Calu3 (cell line): Measurements from ENCODE around the gene SETD7. TPM values are rescaled to one million over a fixed set of nuclear protein-coding genes. Genes with fewer than 3 reads are reported as not detected.

Source experiments
- BruUV-seq: library from RNA; stranded (reverse); fragments of 400-500 nt; replicated peaks from 2 replicates; lab custom pipeline; 2021; lab: Mats Ljungman, UMichigan
- CTCF ChIA-PET: fragments of 300-600 bp; sonication (Branson Sonifier 250); formaldehyde crosslinking; loops from one replicate; lab custom pipeline; 2022; ENCODE audit warnings: antibody characterized with exemption; lab: Charles Lee
- DNase-seq: peaks from one replicate; pipeline ENCODE4 v3.0.0; 2022
- H3K27ac Mint-ChIP-seq: one replicate; pipeline ENCODE4 v1.8.0; 2022; ENCODE audit warnings: mixed read lengths; ENCODE audit not compliant: unreplicated experiment
- H3K27me3 Mint-ChIP-seq: one replicate; pipeline ENCODE4 v1.8.0; 2022; ENCODE audit warnings: mixed read lengths; ENCODE audit not compliant: unreplicated experiment
- H3K36me3 Mint-ChIP-seq: one replicate; pipeline ENCODE4 v1.8.0; 2022; ENCODE audit warnings: mild to moderate bottlenecking, moderate library complexity, mixed read lengths; ENCODE audit not compliant: insufficient read depth, unreplicated experiment
- H3K4me1 Mint-ChIP-seq: one replicate; pipeline ENCODE4 v1.8.0; 2022; ENCODE audit warnings: mild to moderate bottlenecking, low read depth, mixed read lengths; ENCODE audit not compliant: unreplicated experiment
- H3K4me3 Mint-ChIP-seq: one replicate; pipeline ENCODE4 v1.8.0; 2022; ENCODE audit warnings: mild to moderate bottlenecking, low read depth, moderate library complexity, mixed read lengths; ENCODE audit not compliant: unreplicated experiment
- H3K9me3 Mint-ChIP-seq: one replicate; pipeline ENCODE4 v1.8.0; 2022; ENCODE audit warnings: low read depth, mixed read lengths; ENCODE audit not compliant: unreplicated experiment
- CTCF ChIP-seq: fragments of 200-600 bp; IDR thresholded peaks from one replicate; pipeline ENCODE4 v1.8.0; 2022; ENCODE audit warnings: antibody characterized with exemption; ENCODE audit not compliant: unreplicated experiment
- intact Hi-C: fragments of 100-400 bp; cut with micrococcal nuclease; formaldehyde crosslinking; loops from one replicate; pipeline ENCODE4 v1.10.0; 2022; ENCODE audit not compliant: unreplicated experiment
- total RNA-seq: library from RNA; stranded (reverse); gene quantifications from 2 replicates; pipeline ENCODE4 v1.2.3, GENCODE V29; 2022

SETD7 gene
- total RNA-seq, 1 experiment from 2014 or later: 16.4 TPM

- Mint-ChIP-seq H3K36me3 (no peaks in the 10 kb centered on the region), H3K27ac (no peak overlapping the region), H3K4me3 (no peak overlapping the region), H3K27me3 (no peaks in the 10 kb centered on the region), H3K4me1 (no peaks in the 10 kb centered on the region), H3K9me3 (no peaks in the 10 kb centered on the region)
- intact Hi-C loops: no loop called here
- CTCF ChIA-PET: no interaction called here
- no peak for DNase-seq
- BruUV-seq: no TSS peak
- TF ChIP-seq CTCF: no peak
Measured at GRCh38 chr4:139535228-139535870, 20.7 kb downstream of the SETD7 start.

GRCh38 chr4:139534287-139534950 is 21.6 kb downstream of the SETD7 start:
- Mint-ChIP-seq H3K4me3 (no peak overlapping the region), H3K4me1 (no peaks in the 10 kb centered on the region), H3K27me3 (no peaks in the 10 kb centered on the region), H3K9me3 (no peaks in the 10 kb centered on the region), H3K27ac (no peak overlapping the region), H3K36me3 (no peaks in the 10 kb centered on the region)
- no TSS peak for BruUV-seq
- intact Hi-C loops: no loop called here
- no peak for TF ChIP-seq CTCF
- CTCF ChIA-PET: no interaction called here
- DNase-seq: no peak

- Mint-ChIP-seq H3K27me3 (no peaks in the 10 kb centered on the region), H3K9me3 (no peaks in the 10 kb centered on the region), H3K4me3 (no peak overlapping the region), H3K27ac (no peak overlapping the region), H3K4me1 (no peaks in the 10 kb centered on the region), H3K36me3 (no peaks in the 10 kb centered on the region)
- intact Hi-C loops: no loop called here
- CTCF ChIA-PET: no interaction called here
- DNase-seq: no peak
- no TSS peak for BruUV-seq
- no peak for TF ChIP-seq CTCF
Measured at GRCh38 chr4:139533511-139533910, 22.5 kb downstream of the SETD7 start.

GRCh38 chr4:139532947-139533346 is 23.1 kb downstream of the SETD7 start:
- H3K4me3 Mint-ChIP-seq: no peak overlapping the region
- no TSS peak for BruUV-seq
- H3K4me1 Mint-ChIP-seq: no peaks in the 10 kb centered on the region
- no peaks in the 10 kb centered on the region for H3K36me3 Mint-ChIP-seq
- no peak for DNase-seq
- no peaks in the 10 kb centered on the region for H3K9me3 Mint-ChIP-seq
- CTCF ChIA-PET: no interaction called here
- H3K27ac Mint-ChIP-seq: no peak overlapping the region
- no peak for TF ChIP-seq CTCF
- intact Hi-C loops: no loop called here
- H3K27me3 Mint-ChIP-seq: no peaks in the 10 kb centered on the region
